ENCODE data around the gene PGGHG. TPM values are rescaled to one million over a fixed set of nuclear protein-coding genes. Genes with fewer than 3 reads are reported as not detected.
"Not testable (repeated sequence)": the region's sequence is repeated elsewhere in the genome, so short reads cannot be mapped to it uniquely, and the experiment has no call there.

PGGHG gene
- total and polyA plus RNA-seq, 2 donors from 2014 or later = 16.1 to 64.1 TPM

DNA sequence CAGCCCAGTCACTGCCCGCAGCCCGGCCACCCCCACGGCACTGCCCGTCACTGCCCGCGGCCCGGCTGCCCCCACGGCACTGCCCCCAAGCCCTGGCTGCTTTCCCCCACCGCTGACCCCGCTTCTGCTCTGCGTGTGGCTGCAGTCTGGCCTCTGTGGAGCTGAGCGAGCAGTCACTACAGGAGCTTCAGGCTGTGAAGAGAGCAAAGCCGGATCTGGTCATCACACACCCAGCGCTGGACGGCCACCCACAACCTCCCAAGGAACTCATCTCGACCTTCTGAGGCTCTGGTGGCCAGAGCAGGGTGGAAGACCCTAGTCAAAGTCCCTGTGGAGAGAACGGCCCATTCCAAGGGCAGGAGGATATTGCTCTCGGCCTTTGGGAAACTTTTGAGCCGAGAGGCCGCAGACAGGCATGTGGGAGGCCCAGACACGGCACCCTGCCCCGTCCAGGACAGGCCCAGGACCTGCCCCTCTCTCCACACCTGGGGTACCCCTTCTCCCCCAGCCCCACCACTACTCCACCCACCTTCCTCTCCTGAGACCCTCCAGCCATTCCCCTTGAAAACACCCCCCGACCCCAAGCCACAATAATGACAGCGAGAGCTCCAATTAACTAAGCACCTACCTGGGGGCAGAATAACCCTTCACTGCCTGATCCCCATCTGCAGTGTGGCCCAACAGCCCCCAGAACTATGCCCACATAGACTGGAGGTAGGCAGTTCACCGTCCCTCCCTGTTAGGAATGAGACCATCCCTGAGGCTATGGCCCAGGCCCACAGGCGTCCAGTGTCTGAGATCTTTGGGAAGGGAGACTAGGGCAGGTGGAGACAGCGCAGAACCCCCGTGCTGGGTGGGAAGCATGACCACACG lies 3.7 kb upstream of the PGGHG start:
- FAIRE-seq (no peak), DNase-seq (peak in 1 of 5 donors; percentile 57)
- TF ChIP-seq, protein P1, sequence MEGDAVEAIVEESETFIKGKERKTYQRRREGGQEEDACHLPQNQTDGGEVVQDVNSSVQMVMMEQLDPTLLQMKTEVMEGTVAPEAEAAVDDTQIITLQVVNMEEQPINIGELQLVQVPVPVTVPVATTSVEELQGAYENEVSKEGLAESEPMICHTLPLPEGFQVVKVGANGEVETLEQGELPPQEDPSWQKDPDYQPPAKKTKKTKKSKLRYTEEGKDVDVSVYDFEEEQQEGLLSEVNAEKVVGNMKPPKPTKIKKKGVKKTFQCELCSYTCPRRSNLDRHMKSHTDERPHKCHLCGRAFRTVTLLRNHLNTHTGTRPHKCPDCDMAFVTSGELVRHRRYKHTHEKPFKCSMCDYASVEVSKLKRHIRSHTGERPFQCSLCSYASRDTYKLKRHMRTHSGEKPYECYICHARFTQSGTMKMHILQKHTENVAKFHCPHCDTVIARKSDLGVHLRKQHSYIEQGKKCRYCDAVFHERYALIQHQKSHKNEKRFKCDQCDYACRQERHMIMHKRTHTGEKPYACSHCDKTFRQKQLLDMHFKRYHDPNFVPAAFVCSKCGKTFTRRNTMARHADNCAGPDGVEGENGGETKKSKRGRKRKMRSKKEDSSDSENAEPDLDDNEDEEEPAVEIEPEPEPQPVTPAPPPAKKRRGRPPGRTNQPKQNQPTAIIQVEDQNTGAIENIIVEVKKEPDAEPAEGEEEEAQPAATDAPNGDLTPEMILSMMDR (IDR thresholded peaks at IDR 0.05; ENCODE audit: borderline replicate concordance, extremely low read depth, insufficient read depth) = no peak
- Histone ChIP-seq H3K4me3 (ENCODE audit: low read length in 3 of 3) (no peak overlapping the region), H3K4me1 (ENCODE audit: control insufficient read depth in 2 of 3, insufficient read depth in 2 of 3, low read depth in 1 of 3, low read length in 3 of 3) (peaks cover 0 to 17% (median 0%) of the 10 kb centered on the region in 3 donors), H3K9ac (ENCODE audit: low read length in 3 of 3) (no peak overlapping the region), H3K9me3 (ENCODE audit: control insufficient read depth in 2 of 3, insufficient read depth in 1 of 3, low read length in 3 of 3) (no peaks in the 10 kb centered on the region), H3K27ac (ENCODE audit: low read depth in 2 of 2, low read length in 2 of 2) (no peak overlapping the region), H3K27me3 (ENCODE audit: control insufficient read depth, insufficient read depth, low read length) (peaks cover 17% of the 10 kb centered on the region), H3K36me3 (ENCODE audit: control insufficient read depth in 2 of 3, insufficient read depth in 3 of 3, low read length in 3 of 3) (no peaks in the 10 kb centered on the region)
- intact Hi-C loops (cut with DNase I) = no loop called here

DNA sequence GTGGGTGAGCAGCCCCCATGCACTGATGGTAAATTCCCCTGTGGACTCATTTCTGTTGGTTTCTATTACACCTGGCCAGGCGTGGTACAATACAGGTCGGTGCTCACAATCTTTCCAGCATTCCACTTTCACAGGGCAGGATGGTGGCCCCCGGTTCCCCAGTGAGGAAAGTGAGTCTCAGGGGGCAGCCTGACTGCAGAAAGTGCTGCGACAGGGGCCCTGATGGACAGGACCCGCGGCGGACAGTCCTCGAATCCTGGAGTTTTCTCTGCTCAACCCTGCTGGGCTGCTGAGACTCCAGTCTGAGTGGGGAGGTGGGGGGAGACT lies 3.1 kb upstream of the PGGHG start:
- intact Hi-C loops (cut with DNase I) = no loop called here
- DNase-seq = peak in 1 of 5 donors; percentile 28

DNA sequence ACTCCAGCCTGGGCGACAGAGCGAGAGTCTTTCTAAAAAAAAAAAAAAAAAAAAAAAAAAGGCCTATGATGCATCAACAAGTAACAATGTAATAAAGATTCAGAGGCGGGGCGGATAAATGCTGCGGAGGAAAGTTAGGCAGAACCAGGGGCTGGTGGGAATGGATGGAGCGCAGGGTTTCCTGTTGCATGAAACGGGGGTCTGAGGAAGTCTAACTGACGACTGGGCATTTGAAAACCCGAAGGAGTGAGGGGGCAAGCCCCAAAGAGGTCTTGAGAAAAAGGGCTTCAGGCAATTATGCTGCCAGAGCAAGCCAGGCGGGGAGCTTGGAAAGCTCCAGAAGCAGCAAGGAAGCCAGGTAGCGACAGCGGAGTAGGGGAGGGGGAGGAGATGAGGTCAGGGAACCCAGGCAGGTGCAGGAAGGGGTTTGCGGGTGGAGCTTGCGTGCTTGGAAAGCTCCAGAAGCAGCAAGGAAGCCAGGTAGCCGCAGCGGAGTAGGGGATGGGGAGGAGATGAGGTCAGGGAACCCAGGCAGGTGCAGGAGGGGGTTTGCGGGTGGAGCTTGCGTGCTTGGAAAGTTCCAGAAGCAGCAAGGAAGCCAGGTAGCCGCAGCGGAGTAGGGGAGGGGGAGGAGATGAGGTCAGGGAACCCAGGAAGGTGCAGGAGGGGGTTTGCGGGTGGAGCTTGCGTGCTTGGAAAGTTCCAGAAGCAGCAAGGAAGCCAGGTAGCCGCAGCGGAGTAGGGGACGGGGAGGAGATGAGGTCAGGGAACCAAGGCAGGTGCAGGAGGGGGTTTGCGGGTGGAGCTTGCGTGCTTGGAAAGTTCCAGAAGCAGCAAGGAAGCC lies 1.7 kb upstream of the PGGHG start:
- peak in 3 of 5 donors; percentile 34 to 68 (median 53) for DNase-seq
- H3K27me3 ChIP-seq (ENCODE audit: control insufficient read depth, insufficient read depth, low read length); intact Hi-C loops (cut with DNase I); H3K27ac ChIP-seq (ENCODE audit: low read depth in 2 of 2, low read length in 2 of 2); H3K36me3 ChIP-seq (ENCODE audit: control insufficient read depth in 2 of 3, insufficient read depth in 3 of 3, low read length in 3 of 3); H3K9ac ChIP-seq (ENCODE audit: low read length in 3 of 3); H3K4me3 ChIP-seq (ENCODE audit: low read length in 3 of 3); FAIRE-seq; H3K9me3 ChIP-seq (ENCODE audit: control insufficient read depth in 2 of 3, insufficient read depth in 1 of 3, low read length in 3 of 3); H3K4me1 ChIP-seq (ENCODE audit: control insufficient read depth in 2 of 3, insufficient read depth in 2 of 3, low read depth in 1 of 3, low read length in 3 of 3): not testable (repeated sequence)

More for the DNA sequence above, 3.1 kb upstream of the PGGHG start:
- Histone ChIP-seq H3K36me3 (ENCODE audit: control insufficient read depth in 2 of 3, insufficient read depth in 3 of 3, low read length in 3 of 3) (no peaks in the 10 kb centered on the region), H3K27me3 (ENCODE audit: control insufficient read depth, insufficient read depth, low read length) (peaks cover 15% of the 10 kb centered on the region), H3K4me3 (ENCODE audit: low read length in 3 of 3) (no peak overlapping the region), H3K9ac (ENCODE audit: low read length in 3 of 3) (no peak overlapping the region), H3K4me1 (ENCODE audit: control insufficient read depth in 2 of 3, insufficient read depth in 2 of 3, low read depth in 1 of 3, low read length in 3 of 3) (peaks cover 0 to 15% (median 0%) of the 10 kb centered on the region in 3 donors), H3K9me3 (ENCODE audit: control insufficient read depth in 2 of 3, insufficient read depth in 1 of 3, low read length in 3 of 3) (no peaks in the 10 kb centered on the region), H3K27ac (ENCODE audit: low read depth in 2 of 2, low read length in 2 of 2) (no peak overlapping the region)
- FAIRE-seq = no peak
- TF ChIP-seq, protein P1 (IDR thresholded peaks at IDR 0.05; ENCODE audit: borderline replicate concordance, extremely low read depth, insufficient read depth) = no peak
